AG20443 (cell line): ENCODE measurements around the gene HHIPL2.

Source experiments
- DNase-seq: peaks from one replicate; pipeline ENCODE4 v3.0.0; 2012; ENCODE audit warnings: low spot score, mixed read lengths

The HHIPL2 gene

DNA sequence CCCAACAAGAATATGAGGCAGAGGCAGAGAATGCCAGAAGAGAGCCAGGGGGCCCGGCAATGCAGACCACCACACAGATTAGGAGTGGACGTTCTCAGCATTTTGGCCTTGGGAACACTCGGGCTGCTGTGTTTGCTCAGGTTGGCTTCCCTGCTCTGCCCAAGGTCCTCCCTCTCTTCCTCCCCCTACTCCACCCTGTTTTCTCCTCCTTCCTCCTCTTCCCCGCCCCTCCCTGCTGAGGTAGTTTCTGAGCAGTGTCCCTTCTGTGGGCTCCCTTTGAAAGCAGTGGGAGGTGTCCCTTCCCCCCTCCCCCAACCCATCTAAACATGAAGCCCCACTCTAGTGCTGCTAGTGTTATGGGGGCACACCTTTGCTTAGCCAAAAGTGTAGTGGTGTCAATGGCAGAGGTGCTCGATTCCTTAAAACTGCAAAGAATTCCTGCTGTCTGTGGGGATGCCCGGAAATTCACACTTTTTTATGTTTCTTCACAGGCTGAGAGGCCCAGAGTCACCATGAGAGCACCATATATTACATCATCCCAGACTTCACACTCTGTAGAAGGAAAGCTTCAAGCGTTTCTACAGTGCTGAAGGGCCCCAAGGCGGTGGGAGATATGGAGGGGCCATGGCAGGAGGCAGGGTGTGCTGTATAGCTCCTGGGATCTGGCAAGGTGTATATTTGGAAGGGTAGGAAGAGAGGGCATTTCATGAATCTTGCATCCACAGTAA lies at the start of gene HHIPL2:
HHIPL2 (minus strand) TSS at position 161 of the 728 bp plus-strand sequence; CDS start at position 101, 60 bp downstream.
- DNase-seq: no peak

DNA sequence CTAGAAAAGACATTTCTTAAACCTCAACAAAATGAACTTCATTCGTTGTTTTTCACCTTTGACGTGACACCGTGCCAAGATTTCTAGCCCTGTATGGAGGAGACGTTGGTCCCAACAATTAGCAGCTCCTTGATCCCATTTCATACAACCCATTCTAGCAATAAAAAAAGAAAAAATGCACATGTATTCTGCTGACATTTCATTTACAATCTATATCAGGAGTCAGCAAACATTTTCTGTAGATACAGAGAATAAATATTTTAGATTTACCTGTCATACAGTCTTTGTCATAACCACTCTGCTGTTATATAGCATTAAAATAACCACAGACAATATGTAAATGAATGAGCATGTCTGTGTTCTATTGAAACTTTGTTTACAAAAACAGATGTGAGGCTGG lies 48.8 kb upstream of the HHIPL2 start:
- no peak for DNase-seq

GRCh38 chr1:222594789-222595188 lies 46.9 kb upstream of the HHIPL2 start:
- no peak for DNase-seq

- DNase-seq: peak; percentile 18
Observed at GRCh38 chr1:222592171-222592570, 44.3 kb upstream of the HHIPL2 start.

- peak; percentile 93 for DNase-seq
Observed at GRCh38 chr1:222589462-222590302, 41.8 kb upstream of the HHIPL2 start, which contains the start of gene TAF1A. Gene TAF1A, minus strand, starts transcription at chr1:222589933.

GRCh38 chr1:222588135-222588534 lies 40.2 kb upstream of the HHIPL2 start:
- DNase-seq: no peak

DNA sequence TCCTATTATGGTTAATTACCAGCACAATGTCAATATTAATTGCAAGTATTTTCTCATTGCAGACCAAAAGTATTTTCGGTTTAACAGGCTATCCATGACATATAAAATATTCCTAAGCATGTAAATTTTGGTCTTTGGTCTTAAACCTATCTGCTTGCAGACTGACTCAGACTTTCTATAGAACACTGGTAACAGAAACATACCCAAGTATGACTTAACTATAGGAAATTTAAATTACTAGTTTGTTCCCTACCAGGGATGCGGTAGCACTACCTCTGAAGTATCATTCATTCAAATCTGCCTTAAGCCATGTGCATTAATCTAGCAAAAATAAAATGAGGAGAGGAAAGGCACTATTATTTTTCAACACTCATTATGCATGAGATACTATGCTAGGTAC lies 38.9 kb upstream of the HHIPL2 start:
- DNase-seq: no peak

DNA sequence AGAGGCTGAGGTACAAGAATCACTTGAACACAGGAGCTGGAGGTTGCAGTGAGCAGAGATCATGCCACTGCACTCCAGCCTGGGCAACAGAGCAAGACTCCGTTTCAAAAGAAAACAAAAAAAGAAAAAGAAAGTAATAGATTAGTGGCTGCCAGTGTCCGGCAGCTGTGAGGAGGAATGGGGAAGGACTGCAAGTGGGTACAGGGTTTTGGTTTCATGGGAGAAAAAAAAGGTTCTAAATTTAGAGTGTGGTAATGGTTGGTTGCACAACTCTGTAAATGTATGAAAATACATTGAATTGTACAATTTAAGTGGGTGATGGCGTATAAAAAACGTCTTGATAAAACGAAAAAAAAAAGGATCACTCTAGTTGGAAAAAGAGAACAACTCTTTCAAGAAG lies 35.2 kb upstream of the HHIPL2 start:
- no peak for DNase-seq

- DNase-seq: peak; percentile 13
Observed at GRCh38 chr1:222582099-222582774, 34.3 kb upstream of the HHIPL2 start.

DNA sequence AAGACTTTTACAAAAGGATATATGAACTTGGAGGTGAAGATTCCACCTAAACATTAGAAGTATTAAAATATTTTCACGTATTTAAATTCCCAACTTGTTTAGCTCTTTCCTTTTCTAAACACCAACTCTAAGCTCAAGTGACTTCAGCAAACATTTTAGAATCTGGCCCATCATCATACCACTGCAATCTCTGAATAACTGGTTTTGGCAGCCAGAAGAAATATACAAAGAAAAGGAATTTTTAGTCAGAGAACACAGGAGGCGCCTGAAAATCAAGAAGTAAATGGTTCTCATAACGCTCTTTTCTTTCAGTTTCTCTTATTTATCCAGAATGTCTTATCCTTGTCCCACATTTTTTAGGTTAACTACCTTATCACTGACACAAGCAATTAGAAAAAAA lies 31.4 kb upstream of the HHIPL2 start:
- no peak for DNase-seq

GRCh38 chr1:222570837-222571236 lies 22.9 kb upstream of the HHIPL2 start:
- DNase-seq: no peak

- no peak for DNase-seq
Observed at GRCh38 chr1:222561656-222562055, 13.8 kb upstream of the HHIPL2 start.

GRCh38 chr1:222557574-222557973 lies 9.7 kb upstream of the HHIPL2 start:
- DNase-seq: no peak

DNA sequence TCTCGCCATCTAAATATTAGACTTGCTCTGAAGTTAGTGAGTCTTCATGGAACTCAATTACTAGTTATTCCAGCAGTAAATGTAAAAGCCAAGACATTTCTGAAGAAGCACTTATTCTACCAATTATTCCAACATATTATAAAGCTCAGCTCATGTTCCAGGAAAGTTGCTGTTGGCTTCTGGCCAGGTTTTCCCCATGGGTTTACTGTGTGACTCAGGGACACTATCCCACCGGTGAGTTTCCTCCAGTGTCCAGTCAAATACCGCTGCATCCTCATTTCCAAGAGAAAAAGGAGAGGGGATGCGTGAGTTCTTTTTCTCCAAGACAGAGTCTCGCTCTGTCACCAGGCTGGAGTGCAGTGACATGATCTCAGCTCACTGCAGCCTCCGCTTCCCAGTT lies 9.2 kb upstream of the HHIPL2 start:
- DNase-seq: no peak

GRCh38 chr1:222555992-222556615 lies 8.2 kb upstream of the HHIPL2 start:
- DNase-seq: no peak

DNA sequence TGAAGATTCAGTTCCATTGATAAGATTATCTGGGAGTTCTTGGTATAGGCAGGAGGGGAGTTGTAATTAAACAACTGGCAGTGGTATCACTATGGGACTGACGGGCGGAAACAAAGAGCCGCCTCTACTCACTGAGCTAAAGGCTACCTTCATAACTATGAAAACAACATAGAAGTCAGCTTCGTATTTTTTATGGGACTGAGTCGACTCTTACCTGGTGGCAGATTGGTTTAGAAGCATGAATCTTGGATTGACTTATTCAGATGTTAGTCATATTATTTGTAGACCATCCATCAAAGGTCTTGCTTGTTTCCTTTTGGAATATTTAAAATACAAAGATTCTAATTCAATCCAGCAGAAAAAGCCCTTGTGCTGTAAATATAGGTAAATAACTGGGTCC lies 6.3 kb upstream of the HHIPL2 start:
- DNase-seq: no peak

GRCh38 chr1:222552882-222553281 lies 5.0 kb upstream of the HHIPL2 start:
- DNase-seq: peak; percentile 52

GRCh38 chr1:222547260-222547614 lies 667 bp downstream of the HHIPL2 start:
- DNase-seq: no peak

- DNase-seq: peak; percentile 93
Observed at GRCh38 chr1:222546548-222547259, 1.2 kb downstream of the HHIPL2 start.

DNA sequence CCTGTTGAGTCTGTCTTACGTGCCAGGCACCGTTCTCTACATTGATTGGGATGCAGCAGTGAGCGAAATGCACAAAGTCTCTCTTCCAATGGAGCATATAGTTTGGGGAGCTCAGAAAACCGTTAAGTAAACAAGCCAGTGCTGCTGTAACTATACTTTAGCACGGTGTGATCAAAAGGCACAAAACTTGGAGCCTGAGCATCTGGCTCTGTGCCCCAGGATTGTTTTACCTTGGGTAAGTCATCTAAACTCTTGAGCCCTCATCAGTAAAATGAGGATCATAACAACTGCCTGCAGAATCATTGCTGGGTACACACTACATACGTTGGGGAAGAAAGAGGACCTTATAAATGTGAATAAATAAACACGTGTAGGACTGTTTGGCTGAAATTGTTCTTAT lies 1.8 kb downstream of the HHIPL2 start:
- DNase-seq: no peak

DNA sequence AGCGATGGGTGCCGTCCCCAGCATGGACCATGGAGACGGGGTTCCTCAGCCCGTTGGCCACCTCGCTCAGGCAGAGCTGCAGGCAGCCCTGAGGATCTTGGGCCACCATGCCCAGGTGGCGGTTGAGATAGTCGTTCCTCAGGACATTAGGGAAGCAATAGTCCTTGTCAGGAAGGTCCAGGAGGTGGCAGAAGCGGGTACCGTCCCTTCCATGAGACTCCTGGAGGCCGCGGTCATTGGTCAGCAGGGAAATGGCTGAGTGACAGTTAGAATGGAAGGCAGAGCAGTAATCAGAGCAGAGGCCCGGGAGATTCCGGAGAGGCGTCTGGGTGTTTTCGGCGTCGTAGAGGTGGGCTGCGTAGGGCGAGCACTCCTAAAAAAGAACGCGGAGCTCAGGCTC lies 4.1 kb downstream of the HHIPL2 start:
- DNase-seq: no peak

- no peak for DNase-seq
Observed at GRCh38 chr1:222540598-222540995, 7.3 kb downstream of the HHIPL2 start.
